Neural progenitor cell (in vitro differentiated cells): Measurements from ENCODE around the gene ZGLP1. TPM values are rescaled to one million over a fixed set of nuclear protein-coding genes. Genes with fewer than 3 reads are reported as not detected.
A peak's percentile ranks its signal among the peaks of the same experiment; 100 is the strongest.

Experiments used
- DNase-seq: peaks from one replicate; pipeline ENCODE4 v3.0.0-alpha.2; 2016; ENCODE audit warnings: low spot score
- H2AFZ ChIP-seq: fragments of 200-600 bp; sonication (generic); replicated peaks from 2 replicates; pipeline ENCODE4 v1.6.1; 2016; ENCODE audit warnings: antibody characterized with exemption
- H3F3A ChIP-seq: fragments of 200-600 bp; sonication (generic); 2 replicates; pipeline ENCODE4 v1.6.1; 2016; ENCODE audit warnings: antibody characterized with exemption, low read depth
- H3K27ac ChIP-seq: fragments of 200-600 bp; sonication (generic); 2 replicates; pipeline ENCODE4 v1.5.1; 2016; ENCODE audit warnings: mild to moderate bottlenecking
- H3K27me3 ChIP-seq: fragments of 200-600 bp; sonication (generic); 2 replicates; pipeline ENCODE4 v1.6.1; 2016; ENCODE audit warnings: mild to moderate bottlenecking, moderate library complexity
- H3K36me3 ChIP-seq: fragments of 200-600 bp; sonication (generic); 2 replicates; pipeline ENCODE4 v1.5.1; 2016
- H3K4me1 ChIP-seq: fragments of 200-600 bp; sonication (generic); 2 replicates; pipeline ENCODE4 v1.6.1; 2016; ENCODE audit warnings: mixed run types
- H3K4me2 ChIP-seq: fragments of 200-600 bp; sonication (generic); 2 replicates; pipeline ENCODE4 v1.6.1; 2016
- H3K4me3 ChIP-seq: fragments of 200-600 bp; sonication (generic); 2 replicates; pipeline ENCODE4 v1.5.1; 2016
- H3K79me2 ChIP-seq: fragments of 200-600 bp; sonication (generic); 2 replicates; pipeline ENCODE4 v1.6.1; 2016; ENCODE audit warnings: low read depth
- H3K9ac ChIP-seq: fragments of 200-600 bp; sonication (generic); 2 replicates; pipeline ENCODE4 v1.6.1; 2016
- H3K9me3 ChIP-seq: fragments of 200-600 bp; sonication (generic); 2 replicates; pipeline ENCODE4 v1.5.1; 2016; ENCODE audit warnings: low read depth
- H4K20me1 ChIP-seq: fragments of 200-600 bp; sonication (generic); 2 replicates; pipeline ENCODE4 v1.6.1; 2016; ENCODE audit warnings: low read depth
- H3K27ac Mint-ChIP-seq: 3 replicates; pipeline ENCODE4 v1.8.0; 2021; ENCODE audit warnings: mixed read lengths
- H3K27me3 Mint-ChIP-seq: 2 replicates; pipeline ENCODE4 v1.8.0; 2022; ENCODE audit warnings: low read depth, mild to moderate bottlenecking, inconsistent platforms, moderate library complexity, mixed read lengths; ENCODE audit not compliant: insufficient read depth
- H3K36me3 Mint-ChIP-seq: 3 replicates; pipeline ENCODE4 v1.8.0; 2021; ENCODE audit warnings: mixed read lengths
- H3K4me1 Mint-ChIP-seq: 3 replicates; pipeline ENCODE4 v1.8.0; 2021; ENCODE audit warnings: mixed read lengths
- H3K4me3 Mint-ChIP-seq: 3 replicates; pipeline ENCODE4 v1.8.0; 2021; ENCODE audit warnings: mild to moderate bottlenecking, moderate library complexity, mixed read lengths
- H3K9me3 Mint-ChIP-seq: 3 replicates; pipeline ENCODE4 v1.8.0; 2020; ENCODE audit warnings: mixed read lengths
- EZH2 ChIP-seq: fragments of 200-600 bp; sonication (generic); IDR thresholded peaks from 2 replicates; pipeline ENCODE4 v1.6.1; 2017; ENCODE audit warnings: antibody characterized with exemption, mild to moderate bottlenecking, moderate library complexity
- EZH2phosphoT487 ChIP-seq: fragments of 200-600 bp; sonication (generic); IDR thresholded peaks from 2 replicates; pipeline ENCODE4 v1.6.1; 2017; ENCODE audit warnings: antibody characterized with exemption
- total RNA-seq: library from RNA; depleted of rRNA; stranded (reverse); fragments of >200 nt; gene quantifications from 2 replicates; pipeline ENCODE4 v1.2.3, GENCODE V29; 2015; ENCODE audit warnings: low replicate concordance
- TF ChIP-seq, protein P1 (sequence below): fragments of 200-600 bp; sonication (generic); IDR thresholded peaks from 2 replicates; pipeline ENCODE4 v1.5.1; 2017; ENCODE audit warnings: antibody characterized with exemption, mild to moderate bottlenecking

The ZGLP1 gene
- total RNA-seq, 1 donor from 2014 or later: 2.4 TPM

DNA sequence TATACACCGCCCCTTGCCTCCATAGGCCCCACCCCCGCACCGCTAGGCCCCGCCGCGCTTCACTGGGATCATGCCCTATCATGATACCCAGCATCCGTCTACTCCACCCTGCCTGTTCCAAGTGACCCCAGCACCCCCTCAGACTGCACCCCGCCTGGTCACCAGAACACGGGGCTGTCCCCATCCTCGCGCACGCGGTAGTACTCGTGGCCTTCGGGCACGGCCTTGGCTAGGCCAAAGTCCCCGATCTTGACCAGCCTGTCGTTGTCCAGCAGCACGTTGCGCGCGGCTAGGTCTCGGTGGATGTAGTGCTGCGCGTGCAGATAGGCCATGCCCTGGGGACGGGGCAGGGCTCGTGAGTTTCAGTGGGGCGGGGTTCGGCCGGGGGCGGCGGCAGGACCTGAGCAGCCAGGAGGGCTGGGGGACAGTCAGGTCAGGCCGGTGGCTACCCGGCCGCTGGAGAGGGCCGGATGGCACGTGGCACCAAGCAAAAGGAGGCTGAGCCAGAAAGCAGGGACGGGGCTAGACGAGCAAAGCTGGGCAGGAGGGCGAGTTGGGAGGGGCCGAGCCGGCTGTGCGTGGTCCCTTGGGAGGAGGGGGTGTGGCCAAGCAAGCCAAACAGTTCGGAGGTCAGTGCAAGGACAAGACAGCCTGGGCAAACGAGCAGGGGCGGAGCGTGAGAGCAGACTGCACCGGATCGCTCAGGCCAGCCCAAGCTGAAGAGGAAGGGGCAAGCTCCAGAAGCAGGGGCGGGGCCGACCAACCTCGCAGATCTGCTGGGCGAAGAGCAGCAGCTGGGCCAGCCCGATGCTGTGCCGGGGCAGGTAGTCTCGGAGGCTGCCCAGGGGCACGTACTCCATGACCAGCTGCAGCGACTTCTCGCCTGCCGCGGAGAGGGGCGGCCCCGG is 43.4 kb upstream of the ZGLP1 start:
- H3K9me3 Mint-ChIP-seq: no peaks in the 10 kb centered on the region
- Histone ChIP-seq H2AFZ (peak overlapping the region; percentile 68), H3K9me3 (no peaks in the 10 kb centered on the region), H3K4me1 (peaks cover 10% of the 10 kb centered on the region), H3F3A (peaks cover 31% of the 10 kb centered on the region), H3K79me2 (no peaks in the 10 kb centered on the region), H3K27me3 (no peaks in the 10 kb centered on the region), H3K4me2 (peak overlapping the region; percentile 84), H3K9ac (no peak overlapping the region), H3K4me3 (peak overlapping the region; percentile 50), H3K36me3 (no peaks in the 10 kb centered on the region), H4K20me1 (peaks cover 23% of the 10 kb centered on the region), H3K27ac (no peak overlapping the region)
- H3K27me3 Mint-ChIP-seq: peaks cover 2% of the 10 kb centered on the region
- peak overlapping the region; percentile 46 for H3K27ac Mint-ChIP-seq
- peaks cover 11% of the 10 kb centered on the region for H3K36me3 Mint-ChIP-seq
- peak; percentile 95 for DNase-seq
- H3K4me1 Mint-ChIP-seq: peaks cover 20% of the 10 kb centered on the region
- peak overlapping the region; percentile 77 for H3K4me3 Mint-ChIP-seq
- no peak for TF ChIP-seq EZH2phosphoT487
- TF ChIP-seq EZH2: no peak
- TF ChIP-seq, protein P1, sequence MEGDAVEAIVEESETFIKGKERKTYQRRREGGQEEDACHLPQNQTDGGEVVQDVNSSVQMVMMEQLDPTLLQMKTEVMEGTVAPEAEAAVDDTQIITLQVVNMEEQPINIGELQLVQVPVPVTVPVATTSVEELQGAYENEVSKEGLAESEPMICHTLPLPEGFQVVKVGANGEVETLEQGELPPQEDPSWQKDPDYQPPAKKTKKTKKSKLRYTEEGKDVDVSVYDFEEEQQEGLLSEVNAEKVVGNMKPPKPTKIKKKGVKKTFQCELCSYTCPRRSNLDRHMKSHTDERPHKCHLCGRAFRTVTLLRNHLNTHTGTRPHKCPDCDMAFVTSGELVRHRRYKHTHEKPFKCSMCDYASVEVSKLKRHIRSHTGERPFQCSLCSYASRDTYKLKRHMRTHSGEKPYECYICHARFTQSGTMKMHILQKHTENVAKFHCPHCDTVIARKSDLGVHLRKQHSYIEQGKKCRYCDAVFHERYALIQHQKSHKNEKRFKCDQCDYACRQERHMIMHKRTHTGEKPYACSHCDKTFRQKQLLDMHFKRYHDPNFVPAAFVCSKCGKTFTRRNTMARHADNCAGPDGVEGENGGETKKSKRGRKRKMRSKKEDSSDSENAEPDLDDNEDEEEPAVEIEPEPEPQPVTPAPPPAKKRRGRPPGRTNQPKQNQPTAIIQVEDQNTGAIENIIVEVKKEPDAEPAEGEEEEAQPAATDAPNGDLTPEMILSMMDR: no peak

DNA sequence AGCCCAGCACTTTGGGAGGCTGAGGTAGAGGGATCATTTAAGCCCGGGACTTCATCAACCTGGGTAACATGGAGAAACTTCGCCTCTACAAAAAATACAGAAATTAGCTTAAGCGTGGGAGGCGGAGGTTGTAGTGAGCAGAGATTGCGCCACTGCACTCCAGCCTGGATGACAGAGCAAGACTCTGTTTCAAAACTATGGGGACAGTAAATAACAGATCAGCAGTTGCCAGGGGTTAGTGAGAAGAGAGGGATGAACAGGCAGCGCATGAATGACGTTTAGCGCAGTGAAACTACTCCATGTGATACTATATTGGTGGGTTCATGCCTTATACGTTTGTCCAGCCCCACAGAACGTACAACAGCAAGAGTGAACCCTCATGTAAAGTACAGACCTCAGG is 36.9 kb upstream of the ZGLP1 start:
- H3K27me3 ChIP-seq: no peaks in the 10 kb centered on the region
- DNase-seq: no peak
- H3K9me3 ChIP-seq: no peaks in the 10 kb centered on the region
- H3K4me3 ChIP-seq: no peak overlapping the region
- H3K79me2 ChIP-seq: no peaks in the 10 kb centered on the region
- Mint-ChIP-seq H3K4me1 (no peaks in the 10 kb centered on the region), H3K27me3 (peaks cover 2% of the 10 kb centered on the region), H3K4me3 (no peak overlapping the region), H3K27ac (no peak overlapping the region), H3K9me3 (no peaks in the 10 kb centered on the region), H3K36me3 (no peaks in the 10 kb centered on the region)
- H3K36me3 ChIP-seq: no peaks in the 10 kb centered on the region
- TF ChIP-seq, protein P1: no peak
- TF ChIP-seq EZH2phosphoT487: no peak
- TF ChIP-seq EZH2: no peak
- H4K20me1 ChIP-seq: no peaks in the 10 kb centered on the region
- no peak overlapping the region for H3K27ac ChIP-seq
- no peaks in the 10 kb centered on the region for H3K4me1 ChIP-seq
- H3K4me2 ChIP-seq: no peak overlapping the region
- H3K9ac ChIP-seq: no peak overlapping the region
- H3F3A ChIP-seq: no peaks in the 10 kb centered on the region
- H2AFZ ChIP-seq: no peak overlapping the region

DNA sequence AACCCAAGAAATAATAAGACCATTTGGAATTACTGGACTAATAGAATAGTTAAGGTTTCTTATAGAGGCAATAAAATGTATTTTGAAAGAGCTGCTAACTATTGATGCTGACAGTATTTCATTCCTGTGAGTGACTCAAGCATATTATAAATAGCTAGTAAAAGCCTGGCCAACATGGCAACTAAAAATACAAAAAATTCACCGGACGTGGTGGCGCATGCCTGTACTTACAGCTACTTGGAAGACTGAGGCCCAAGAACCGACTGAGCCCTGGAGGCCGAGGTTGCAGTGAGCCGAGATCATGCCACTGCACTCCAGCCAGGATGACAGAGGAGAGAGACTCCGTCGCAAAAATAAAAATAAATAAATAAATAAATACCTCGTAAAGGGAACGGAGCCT is 35.2 kb upstream of the ZGLP1 start:
- no peak for TF ChIP-seq EZH2phosphoT487
- TF ChIP-seq, protein P1: no peak
- TF ChIP-seq EZH2: no peak
- Mint-ChIP-seq H3K4me3 (no peak overlapping the region), H3K27ac (no peak overlapping the region), H3K9me3 (no peaks in the 10 kb centered on the region), H3K4me1 (no peaks in the 10 kb centered on the region), H3K36me3 (no peaks in the 10 kb centered on the region), H3K27me3 (peaks cover 3% of the 10 kb centered on the region)
- Histone ChIP-seq H4K20me1 (no peaks in the 10 kb centered on the region), H3K9me3 (no peaks in the 10 kb centered on the region), H3K27ac (no peak overlapping the region), H3K4me1 (no peaks in the 10 kb centered on the region), H2AFZ (no peak overlapping the region), H3K79me2 (no peaks in the 10 kb centered on the region), H3F3A (no peaks in the 10 kb centered on the region), H3K27me3 (no peaks in the 10 kb centered on the region), H3K4me3 (no peak overlapping the region), H3K36me3 (no peaks in the 10 kb centered on the region), H3K4me2 (no peak overlapping the region), H3K9ac (no peak overlapping the region)
- no peak for DNase-seq
